Peyer's patch (tissue), 4 donors: Measurements from ENCODE around the gene LRTM2. TPM values are rescaled to one million over a fixed set of nuclear protein-coding genes. Genes with fewer than 3 reads are reported as not detected.

Experiments
- DNase-seq, 3 donors: peaks; one replicate each; pipeline ENCODE4 v3.0.0-alpha.2; 2017 to 2019
- H3K27ac ChIP-seq, 4 donors: fragments of 200-600 bp; sonication (generic); one replicate each; pipeline ENCODE4 v1.5.1; 2016 to 2019
- H3K27me3 ChIP-seq, 2 donors: fragments of 200-600 bp; sonication (generic); one replicate each; pipeline ENCODE4 v1.5.1; 2019
- H3K36me3 ChIP-seq, 3 donors: fragments of 200-600 bp; sonication (generic); one replicate each; pipeline ENCODE4 v1.5.1; 2016 to 2019
- H3K4me1 ChIP-seq, 4 donors: fragments of 200-600 bp; sonication (generic); one replicate each; pipeline ENCODE4 v1.5.1; 2016 to 2019
- H3K4me3 ChIP-seq, 4 donors: fragments of 200-600 bp; sonication (generic); 1 replicate in 3 of 4; 2 replicates in 1 of 4; pipeline ENCODE4 v1.5.1; 2016 to 2019; ENCODE audit warnings: mild to moderate bottlenecking in 1 of 4
- H3K9me3 ChIP-seq, 4 donors: fragments of 200-600 bp; sonication (generic); one replicate each; pipeline ENCODE4 v1.5.1; 2016 to 2019; ENCODE audit warnings: mild to moderate bottlenecking in 1 of 4
- POLR2A ChIP-seq, 2 donors: fragments of 450-650 bp; IDR thresholded peaks; one replicate each; pipeline ENCODE4 v1.5.1; 2017; ENCODE audit warnings: antibody characterized with exemption in 2 of 2, mild to moderate bottlenecking in 2 of 2, moderate library complexity in 2 of 2
- total RNA-seq, 4 donors: library from RNA; depleted of rRNA; stranded (reverse); fragments of >200 nt; gene quantifications; one replicate each; pipeline ENCODE4 v1.1.0, GENCODE V29; 2016
- TF ChIP-seq, protein P1 (sequence below), 6 experiments: fragments of 450-650 bp in 4 of 6; fragments of 200-600 bp in 2 of 6; sonication (generic) in 1 of 6; IDR thresholded peaks; one replicate each; pipeline ENCODE4 v1.5.1; 2017 to 2019; ENCODE audit warnings: antibody characterized with exemption in 6 of 6, mild to moderate bottlenecking in 3 of 6, moderate library complexity in 1 of 6

The LRTM2 gene
- total RNA-seq, result not detected

DNA sequence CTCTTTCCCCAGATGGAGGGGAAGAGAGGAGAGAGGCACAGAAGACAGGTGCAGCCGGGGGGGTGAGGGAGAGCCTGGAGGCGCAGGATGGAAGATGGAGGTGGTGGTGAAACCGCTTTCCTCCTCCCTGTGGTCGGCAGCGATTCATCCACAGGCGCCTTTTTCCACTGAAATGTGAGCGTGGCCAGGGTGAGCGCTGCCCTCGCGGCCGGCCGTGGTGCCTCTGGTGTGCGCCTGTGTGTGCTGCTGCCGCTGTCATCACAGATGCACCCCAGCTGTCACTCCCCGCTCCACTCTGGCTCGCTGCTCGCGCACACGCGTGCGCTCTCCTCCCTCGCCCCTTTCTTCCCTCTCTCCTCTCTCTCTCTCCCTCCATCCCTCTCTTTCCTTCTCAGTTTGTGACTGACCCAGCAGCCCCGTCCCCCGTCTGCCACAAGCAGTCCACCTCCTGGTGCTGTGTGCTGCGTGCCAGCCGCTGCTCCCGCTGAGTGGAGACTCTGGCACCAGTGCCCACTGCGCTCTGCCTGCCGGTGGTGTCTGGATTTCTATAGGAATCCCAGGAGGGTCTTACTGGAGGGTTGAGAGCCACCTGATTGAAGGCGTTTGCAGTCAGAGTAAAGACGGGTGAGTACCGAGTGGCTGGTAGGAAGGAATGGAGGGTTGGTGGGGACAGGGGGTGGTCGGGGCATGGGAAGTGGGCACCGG lies at the start of gene LRTM2:
LRTM2 (plus strand) TSS at position 375 of the 705 bp plus-strand sequence. CDS start 7,584 bp downstream, outside the sequence.
- DNase-seq, result no peak

DNA sequence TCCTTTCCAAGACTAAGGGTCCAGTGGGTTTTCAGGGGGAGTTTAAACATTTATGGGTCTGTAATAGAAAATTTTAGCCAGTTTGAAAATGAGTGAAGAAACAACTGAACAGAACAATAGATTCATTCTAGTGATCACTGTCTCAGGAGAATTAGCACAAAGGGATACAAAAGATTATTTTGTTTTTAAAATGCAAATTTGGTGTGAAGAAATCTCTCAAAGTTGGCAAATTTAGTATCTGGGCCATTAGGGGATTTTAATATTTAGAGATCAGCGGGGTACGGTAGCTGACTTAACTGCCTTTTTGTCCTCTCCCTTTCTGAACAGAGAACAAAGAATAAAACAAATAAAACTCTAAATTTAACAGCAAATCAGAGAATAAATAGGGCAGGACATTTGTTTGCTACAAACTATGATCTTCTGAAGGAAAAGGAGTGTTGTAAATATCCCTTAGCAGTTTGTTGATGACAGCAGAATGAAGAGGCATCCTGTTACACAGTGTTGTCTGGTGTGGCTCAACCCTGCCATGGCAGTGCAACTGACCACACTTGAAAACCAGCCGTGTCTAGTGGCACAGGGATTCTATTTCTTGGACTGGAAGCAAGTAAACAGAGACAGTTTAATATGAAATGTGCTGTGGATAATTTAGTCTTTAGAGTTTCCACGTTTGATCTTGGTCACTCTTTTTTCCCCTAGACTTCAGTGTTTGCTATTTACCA lies 46.3 kb upstream of the LRTM2 start:
- Histone ChIP-seq H3K36me3 (peaks cover 0 to 36% (median 0%) of the 10 kb centered on the region in 3 donors), H3K9me3 (no peaks in the 10 kb centered on the region), H3K4me1 (no peaks in the 10 kb centered on the region), H3K4me3 (no peak overlapping the region), H3K27me3 (no peaks in the 10 kb centered on the region), H3K27ac (no peak overlapping the region)
- no peak for DNase-seq
- TF ChIP-seq POLR2A (IDR thresholded peaks at IDR 0.05), result no peak
- TF ChIP-seq, protein P1, sequence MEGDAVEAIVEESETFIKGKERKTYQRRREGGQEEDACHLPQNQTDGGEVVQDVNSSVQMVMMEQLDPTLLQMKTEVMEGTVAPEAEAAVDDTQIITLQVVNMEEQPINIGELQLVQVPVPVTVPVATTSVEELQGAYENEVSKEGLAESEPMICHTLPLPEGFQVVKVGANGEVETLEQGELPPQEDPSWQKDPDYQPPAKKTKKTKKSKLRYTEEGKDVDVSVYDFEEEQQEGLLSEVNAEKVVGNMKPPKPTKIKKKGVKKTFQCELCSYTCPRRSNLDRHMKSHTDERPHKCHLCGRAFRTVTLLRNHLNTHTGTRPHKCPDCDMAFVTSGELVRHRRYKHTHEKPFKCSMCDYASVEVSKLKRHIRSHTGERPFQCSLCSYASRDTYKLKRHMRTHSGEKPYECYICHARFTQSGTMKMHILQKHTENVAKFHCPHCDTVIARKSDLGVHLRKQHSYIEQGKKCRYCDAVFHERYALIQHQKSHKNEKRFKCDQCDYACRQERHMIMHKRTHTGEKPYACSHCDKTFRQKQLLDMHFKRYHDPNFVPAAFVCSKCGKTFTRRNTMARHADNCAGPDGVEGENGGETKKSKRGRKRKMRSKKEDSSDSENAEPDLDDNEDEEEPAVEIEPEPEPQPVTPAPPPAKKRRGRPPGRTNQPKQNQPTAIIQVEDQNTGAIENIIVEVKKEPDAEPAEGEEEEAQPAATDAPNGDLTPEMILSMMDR (IDR thresholded peaks at IDR 0.05), result no peak

More for the DNA sequence above, at the start of gene LRTM2:
- Histone ChIP-seq H3K36me3 (no peaks in the 10 kb centered on the region), H3K27ac (no peak within 1 kb of the TSS), H3K4me1 (no peaks in the 10 kb centered on the region), H3K4me3 (no peak within 1 kb of the TSS), H3K9me3 (no peaks in the 10 kb centered on the region), H3K27me3 (peaks cover 0 to 8% of the 10 kb centered on the region in 2 donors)
- TF ChIP-seq, protein P1 (IDR thresholded peaks at IDR 0.05), result no peak
- TF ChIP-seq POLR2A (IDR thresholded peaks at IDR 0.05), result no peak

DNA sequence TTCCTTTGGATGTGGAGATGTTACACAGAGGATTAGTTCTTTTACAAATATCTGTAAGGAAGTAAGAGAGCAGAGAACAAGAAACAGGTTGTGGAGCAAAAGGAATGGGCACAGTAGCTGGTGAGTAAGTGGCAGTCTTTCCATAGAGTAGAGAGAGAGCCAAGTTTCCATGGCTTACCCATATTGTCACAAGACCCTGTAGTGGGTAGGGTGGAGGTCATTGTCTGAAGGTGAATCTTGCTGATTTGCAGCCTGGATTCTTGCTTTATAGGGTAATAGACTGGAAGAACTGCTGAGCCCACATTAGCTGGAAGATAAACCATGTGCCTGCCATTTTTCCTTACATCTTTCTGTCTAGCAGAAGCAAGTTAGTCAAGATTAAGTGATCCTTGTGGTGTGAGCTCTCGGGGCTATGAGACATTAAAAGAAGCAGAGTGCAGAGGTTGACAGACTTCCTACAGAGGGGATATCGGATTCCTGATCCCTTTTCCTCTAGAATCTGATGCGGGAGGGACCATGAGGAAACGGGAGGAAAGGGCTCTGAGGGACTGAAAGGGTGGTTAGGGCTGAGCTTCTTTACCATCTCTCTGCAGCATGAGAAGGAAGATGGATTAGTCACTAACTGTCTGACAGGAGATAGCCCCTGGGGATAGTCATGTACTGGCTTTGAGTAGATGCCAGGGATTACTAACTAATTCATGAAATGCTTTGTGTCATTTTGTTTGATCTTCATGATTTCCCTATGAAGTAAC lies 44.0 kb upstream of the LRTM2 start:
- no peaks in the 10 kb centered on the region for H3K27me3 ChIP-seq
- H3K4me3 ChIP-seq, result no peak overlapping the region
- H3K36me3 ChIP-seq, result peaks cover 0 to 29% (median 0%) of the 10 kb centered on the region in 3 donors
- no peaks in the 10 kb centered on the region for H3K9me3 ChIP-seq
- TF ChIP-seq POLR2A (IDR thresholded peaks at IDR 0.05), result no peak
- TF ChIP-seq, protein P1 (IDR thresholded peaks at IDR 0.05), result no peak
- H3K27ac ChIP-seq, result no peak overlapping the region
- no peak for DNase-seq
- H3K4me1 ChIP-seq, result no peaks in the 10 kb centered on the region

DNA sequence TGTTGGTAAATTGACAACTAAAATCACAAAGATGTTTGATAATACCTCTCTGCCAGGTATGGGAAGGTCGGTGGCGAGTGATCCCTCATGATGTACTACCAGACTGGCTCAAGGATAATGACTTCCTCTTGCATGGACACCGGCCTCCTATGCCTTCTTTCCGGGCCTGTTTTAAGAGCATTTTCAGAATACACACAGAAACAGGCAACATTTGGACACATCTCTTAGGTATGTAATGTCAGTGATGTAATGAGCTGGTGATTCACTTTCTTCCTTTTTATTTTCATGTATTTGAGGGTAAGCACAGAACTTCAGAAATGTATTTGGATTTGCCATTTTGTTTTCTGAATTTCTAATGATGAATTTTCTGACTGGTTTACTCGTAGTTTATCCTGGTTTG lies 42.6 kb upstream of the LRTM2 start:
- Histone ChIP-seq H3K27me3 (no peaks in the 10 kb centered on the region), H3K27ac (no peak overlapping the region), H3K36me3 (peaks cover 0 to 23% (median 0%) of the 10 kb centered on the region in 3 donors), H3K4me3 (no peak overlapping the region), H3K9me3 (no peaks in the 10 kb centered on the region), H3K4me1 (no peaks in the 10 kb centered on the region)
- TF ChIP-seq, protein P1 (IDR thresholded peaks at IDR 0.05), result no peak
- no peak for TF ChIP-seq POLR2A (IDR thresholded peaks at IDR 0.05)
- no peak for DNase-seq

DNA sequence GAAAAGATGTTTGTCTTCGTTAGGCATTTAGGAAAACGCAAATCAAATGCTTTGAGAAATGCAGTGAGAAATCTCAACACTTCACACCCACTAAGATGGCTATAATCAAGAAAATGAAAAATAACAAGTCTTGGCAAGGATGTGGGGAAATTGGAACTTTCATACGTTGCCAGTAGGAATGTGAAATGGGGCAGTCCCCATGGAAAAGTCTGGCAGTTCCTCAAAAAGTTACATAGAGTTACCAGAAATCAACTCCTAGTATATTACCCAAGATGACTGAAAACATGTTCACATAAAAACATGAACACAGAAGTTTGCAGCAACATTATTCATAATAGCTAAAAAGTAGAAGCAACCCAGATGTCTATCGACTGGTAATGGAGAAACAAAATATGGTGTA lies 41.5 kb upstream of the LRTM2 start:
- Histone ChIP-seq H3K27me3 (no peaks in the 10 kb centered on the region), H3K4me3 (no peak overlapping the region), H3K4me1 (no peaks in the 10 kb centered on the region), H3K9me3 (no peaks in the 10 kb centered on the region), H3K36me3 (peaks cover 0 to 12% (median 0%) of the 10 kb centered on the region in 3 donors), H3K27ac (no peak overlapping the region)
- TF ChIP-seq POLR2A (IDR thresholded peaks at IDR 0.05), result no peak
- TF ChIP-seq, protein P1 (IDR thresholded peaks at IDR 0.05), result no peak
- DNase-seq, result no peak
